KMS-11 (cell line): ENCODE data around the gene KIAA2012.

Experiments used
- H2AFZ ChIP-seq: fragments of 200-600 bp; sonication (generic); 2 replicates; pipeline ENCODE4 v1.6.1; 2016; ENCODE audit warnings: antibody characterized with exemption, mixed run types, low read depth
- H3K27ac ChIP-seq: fragments of 200-600 bp; sonication (generic); 2 replicates; pipeline ENCODE4 v1.6.1; 2016; ENCODE audit warnings: mild to moderate bottlenecking, mixed run types
- H3K27me3 ChIP-seq: fragments of 200-600 bp; sonication (generic); 2 replicates; pipeline ENCODE4 v1.6.1; 2017; ENCODE audit warnings: mild to moderate bottlenecking, low read depth, mixed run types, moderate library complexity; ENCODE audit not compliant: insufficient read depth
- H3K36me3 ChIP-seq: fragments of 200-600 bp; sonication (generic); 2 replicates; pipeline ENCODE4 v1.6.1; 2017; ENCODE audit warnings: mild to moderate bottlenecking, mixed run types; ENCODE audit not compliant: insufficient read depth
- H3K4me1 ChIP-seq: fragments of 200-600 bp; sonication (generic); 2 replicates; pipeline ENCODE4 v1.6.1; 2016; ENCODE audit warnings: mild to moderate bottlenecking, low read depth, mixed run types; ENCODE audit not compliant: poor library complexity, severe bottlenecking
- H3K4me2 ChIP-seq: fragments of 200-600 bp; sonication (generic); 2 replicates; pipeline ENCODE4 v1.7.0; 2016; ENCODE audit warnings: mild to moderate bottlenecking, mixed run types
- H3K4me3 ChIP-seq: fragments of 200-600 bp; sonication (generic); IDR thresholded peaks from 2 replicates; pipeline ENCODE4 v1.6.1; 2017; ENCODE audit warnings: low read depth, low read length, mixed read lengths; ENCODE audit not compliant: insufficient read depth
- H3K79me2 ChIP-seq: fragments of 200-600 bp; sonication (generic); 2 replicates; pipeline ENCODE4 v1.6.1; 2016; ENCODE audit warnings: low read depth, mixed run types; ENCODE audit not compliant: insufficient read depth
- H3K9ac ChIP-seq: fragments of 200-600 bp; sonication (generic); 2 replicates; pipeline ENCODE4 v1.6.1; 2016; ENCODE audit warnings: mild to moderate bottlenecking, mixed run types
- H4K20me1 ChIP-seq: fragments of 200-600 bp; sonication (generic); 2 replicates; pipeline ENCODE4 v1.6.1; 2016; ENCODE audit warnings: mild to moderate bottlenecking, mixed run types; ENCODE audit not compliant: insufficient read depth
- TF ChIP-seq, protein P1 (sequence below): fragments of 200-600 bp; sonication (generic); conservative IDR thresholded peaks from 2 replicates; pipeline ENCODE4 v1.6.1; 2017; ENCODE audit warnings: low read depth, mild to moderate bottlenecking, antibody characterized with exemption, low read length, moderate library complexity, mixed read lengths

KIAA2012 gene

DNA sequence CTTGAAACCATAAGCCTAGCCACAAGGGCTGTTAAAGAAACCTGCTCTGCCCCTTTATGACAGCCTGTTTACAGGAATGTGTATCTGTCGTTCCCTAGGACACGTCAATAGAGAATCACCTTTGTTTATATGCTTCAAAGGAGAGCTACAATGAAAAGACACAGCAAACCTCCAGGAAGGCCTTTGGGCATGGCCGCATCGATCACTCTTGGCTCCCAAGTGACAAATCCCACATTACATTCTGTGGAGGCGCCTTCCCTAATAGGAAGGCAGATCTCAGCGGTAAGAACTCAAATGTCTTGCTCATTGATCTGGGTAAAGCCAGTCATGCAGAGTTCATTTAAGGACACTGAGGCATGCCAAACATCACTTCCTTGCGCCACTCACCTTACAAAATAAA, 26.5 kb downstream of the KIAA2012 start:
- H3K79me2 ChIP-seq, result no peaks in the 10 kb centered on the region
- no peaks in the 10 kb centered on the region for H4K20me1 ChIP-seq
- H3K9ac ChIP-seq, result no peak overlapping the region
- H3K27me3 ChIP-seq, result no peaks in the 10 kb centered on the region
- no peaks in the 10 kb centered on the region for H3K4me1 ChIP-seq
- no peaks in the 10 kb centered on the region for H3K36me3 ChIP-seq
- H2AFZ ChIP-seq, result no peak overlapping the region
- no peak overlapping the region for H3K4me2 ChIP-seq
- H3K4me3 ChIP-seq, result no peak overlapping the region
- TF ChIP-seq, protein P1, sequence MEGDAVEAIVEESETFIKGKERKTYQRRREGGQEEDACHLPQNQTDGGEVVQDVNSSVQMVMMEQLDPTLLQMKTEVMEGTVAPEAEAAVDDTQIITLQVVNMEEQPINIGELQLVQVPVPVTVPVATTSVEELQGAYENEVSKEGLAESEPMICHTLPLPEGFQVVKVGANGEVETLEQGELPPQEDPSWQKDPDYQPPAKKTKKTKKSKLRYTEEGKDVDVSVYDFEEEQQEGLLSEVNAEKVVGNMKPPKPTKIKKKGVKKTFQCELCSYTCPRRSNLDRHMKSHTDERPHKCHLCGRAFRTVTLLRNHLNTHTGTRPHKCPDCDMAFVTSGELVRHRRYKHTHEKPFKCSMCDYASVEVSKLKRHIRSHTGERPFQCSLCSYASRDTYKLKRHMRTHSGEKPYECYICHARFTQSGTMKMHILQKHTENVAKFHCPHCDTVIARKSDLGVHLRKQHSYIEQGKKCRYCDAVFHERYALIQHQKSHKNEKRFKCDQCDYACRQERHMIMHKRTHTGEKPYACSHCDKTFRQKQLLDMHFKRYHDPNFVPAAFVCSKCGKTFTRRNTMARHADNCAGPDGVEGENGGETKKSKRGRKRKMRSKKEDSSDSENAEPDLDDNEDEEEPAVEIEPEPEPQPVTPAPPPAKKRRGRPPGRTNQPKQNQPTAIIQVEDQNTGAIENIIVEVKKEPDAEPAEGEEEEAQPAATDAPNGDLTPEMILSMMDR, result no peak
- no peak overlapping the region for H3K27ac ChIP-seq

DNA sequence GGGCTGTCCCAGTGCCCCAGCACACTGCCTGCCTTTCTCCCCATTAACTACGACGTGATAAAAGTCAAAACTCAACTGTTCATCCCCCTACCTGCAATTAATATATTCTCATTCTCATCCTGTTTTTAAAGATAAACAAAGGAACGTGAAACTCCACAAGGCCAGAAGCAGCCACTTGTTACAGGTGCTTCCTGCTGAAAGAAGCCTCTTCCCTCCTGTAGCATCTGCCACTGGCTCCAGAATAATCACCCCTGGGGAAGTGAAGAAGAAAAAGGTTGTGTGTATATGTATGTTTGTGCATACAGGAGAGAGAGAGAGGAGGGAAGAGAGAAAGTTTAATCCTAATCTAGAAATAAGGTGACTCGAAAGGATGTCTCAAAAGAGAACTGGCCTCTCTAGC, 27.1 kb downstream of the KIAA2012 start:
- Histone ChIP-seq H4K20me1 (no peaks in the 10 kb centered on the region), H3K4me1 (no peaks in the 10 kb centered on the region), H3K27ac (no peak overlapping the region), H3K9ac (no peak overlapping the region), H3K4me3 (no peak overlapping the region), H3K27me3 (no peaks in the 10 kb centered on the region), H3K4me2 (no peak overlapping the region), H3K36me3 (no peaks in the 10 kb centered on the region), H3K79me2 (no peaks in the 10 kb centered on the region), H2AFZ (no peak overlapping the region)
- TF ChIP-seq, protein P1, result no peak

DNA sequence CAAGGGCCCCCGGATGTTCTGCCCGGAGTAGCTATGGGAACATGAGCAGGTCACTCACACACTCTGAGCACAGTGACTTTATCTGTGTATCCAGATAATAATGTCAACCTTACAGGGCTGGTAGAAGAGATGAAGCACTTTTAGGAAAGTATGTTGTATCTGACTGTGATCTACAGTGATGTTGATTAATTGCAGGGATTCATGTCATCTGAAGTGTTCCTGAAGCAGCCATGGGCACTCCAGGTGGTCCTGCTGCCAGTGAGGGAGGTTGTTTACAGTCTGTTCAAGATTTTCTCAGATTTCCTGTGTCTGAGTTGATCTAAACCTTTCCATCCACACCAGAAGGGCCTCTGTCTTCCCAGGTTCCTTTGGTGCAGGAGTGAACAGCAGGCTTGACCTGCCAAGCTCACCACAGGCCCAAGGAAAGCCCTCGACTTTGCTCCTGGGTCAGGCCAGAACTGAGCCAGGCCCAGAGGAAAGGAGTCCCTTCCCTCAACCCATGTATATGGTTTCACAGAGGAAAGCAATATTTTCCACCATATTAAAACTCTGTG, 28.0 kb downstream of the KIAA2012 start:
- H3K27me3 ChIP-seq, result no peaks in the 10 kb centered on the region
- H3K79me2 ChIP-seq, result no peaks in the 10 kb centered on the region
- no peak overlapping the region for H3K9ac ChIP-seq
- no peaks in the 10 kb centered on the region for H3K4me1 ChIP-seq
- H4K20me1 ChIP-seq, result no peaks in the 10 kb centered on the region
- no peaks in the 10 kb centered on the region for H3K36me3 ChIP-seq
- no peak overlapping the region for H3K4me3 ChIP-seq
- TF ChIP-seq, protein P1, result no peak
- no peak overlapping the region for H2AFZ ChIP-seq
- no peak overlapping the region for H3K27ac ChIP-seq
- H3K4me2 ChIP-seq, result no peak overlapping the region

DNA sequence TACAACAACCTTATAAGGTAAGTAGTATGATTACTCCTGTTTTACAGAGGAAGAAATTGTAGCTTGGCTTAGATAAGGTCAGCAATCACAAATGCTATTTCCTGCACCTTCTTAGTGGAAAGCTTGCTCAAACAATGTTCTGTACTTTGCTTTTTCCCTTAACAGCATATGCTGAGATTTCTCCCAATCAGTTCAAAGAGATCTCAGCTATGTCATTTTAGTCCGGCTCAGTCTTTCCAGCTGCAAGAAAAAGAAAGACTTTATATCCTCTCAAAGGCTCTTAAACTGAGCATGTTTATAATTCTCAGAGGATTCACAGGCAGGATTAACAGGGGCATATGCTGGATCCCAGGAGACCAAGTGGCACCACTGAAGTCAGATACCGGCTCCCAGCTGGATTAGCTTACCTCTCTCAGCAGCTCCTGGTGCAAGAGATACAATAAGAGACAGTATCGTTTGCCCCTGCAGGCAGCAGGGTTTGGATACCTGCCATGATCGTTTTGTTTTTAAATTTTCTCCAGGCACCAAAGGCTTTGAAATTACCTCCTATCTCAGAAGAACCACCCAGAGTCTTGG, 29.5 kb downstream of the KIAA2012 start:
- H3K9ac ChIP-seq, result no peak overlapping the region
- H3K4me1 ChIP-seq, result no peaks in the 10 kb centered on the region
- no peaks in the 10 kb centered on the region for H4K20me1 ChIP-seq
- no peak overlapping the region for H2AFZ ChIP-seq
- no peak overlapping the region for H3K27ac ChIP-seq
- TF ChIP-seq, protein P1, result no peak
- no peaks in the 10 kb centered on the region for H3K79me2 ChIP-seq
- H3K4me2 ChIP-seq, result no peak overlapping the region
- H3K4me3 ChIP-seq, result no peak overlapping the region
- no peaks in the 10 kb centered on the region for H3K27me3 ChIP-seq
- H3K36me3 ChIP-seq, result no peaks in the 10 kb centered on the region
